GM18508 (cell line): Measurements from ENCODE around the gene NCOA3.
"Not testable (repeated sequence)": the region's sequence is repeated elsewhere in the genome, so short reads cannot be mapped to it uniquely, and the experiment has no call there.

Experiments
- ATAC-seq: cut with Tn5 transposase; IDR thresholded peaks from one replicate; pipeline ENCODE4 v1.9.1; 2021; ENCODE audit warnings: moderate number of reproducible peaks; ENCODE audit not compliant: insufficient read depth, unreplicated experiment

The NCOA3 gene

GRCh38 chr20:47557791-47558190, 56.1 kb downstream of the NCOA3 start:
- no peak for ATAC-seq

- no peak for ATAC-seq
Observed at GRCh38 chr20:47558295-47559066, 56.8 kb downstream of the NCOA3 start.

GRCh38 chr20:47559141-47559540, 57.5 kb downstream of the NCOA3 start:
- no peak for ATAC-seq

- no peak for ATAC-seq
Observed at GRCh38 chr20:47561180-47561579, 59.5 kb downstream of the NCOA3 start.

GRCh38 chr20:47561603-47562583, 60.2 kb downstream of the NCOA3 start:
- no peak for ATAC-seq

- no peak for ATAC-seq
Observed at GRCh38 chr20:47566269-47566668, 64.6 kb downstream of the NCOA3 start.

GRCh38 chr20:47568019-47568418, 66.3 kb downstream of the NCOA3 start:
- no peak for ATAC-seq

- ATAC-seq: no peak
Observed at GRCh38 chr20:47568837-47569410, 67.2 kb downstream of the NCOA3 start.

GRCh38 chr20:47571426-47571825, 69.7 kb downstream of the NCOA3 start:
- ATAC-seq: no peak

- no peak for ATAC-seq
Observed at GRCh38 chr20:47572105-47572729, 70.5 kb downstream of the NCOA3 start.

- no peak for ATAC-seq
Observed at GRCh38 chr20:47573559-47573958, 71.9 kb downstream of the NCOA3 start.

GRCh38 chr20:47574616-47575364, 73.1 kb downstream of the NCOA3 start:
- ATAC-seq: no peak

GRCh38 chr20:47576516-47577033, 74.9 kb downstream of the NCOA3 start:
- no peak for ATAC-seq

- no peak for ATAC-seq
Observed at GRCh38 chr20:47577314-47577713, 75.6 kb downstream of the NCOA3 start.

GRCh38 chr20:47578543-47578942, 76.9 kb downstream of the NCOA3 start:
- ATAC-seq: no peak

GRCh38 chr20:47580686-47581085, 79.0 kb downstream of the NCOA3 start:
- ATAC-seq: not testable (repeated sequence)

- no peak for ATAC-seq
Observed at GRCh38 chr20:47581090-47581489, 79.4 kb downstream of the NCOA3 start.

- ATAC-seq: no peak
Observed at GRCh38 chr20:47583551-47583950, 81.9 kb downstream of the NCOA3 start.

GRCh38 chr20:47585087-47585747, 83.5 kb downstream of the NCOA3 start:
- no peak for ATAC-seq
